Measurements from ENCODE around the gene IL17RE.
A peak's percentile ranks its signal among the peaks of the same experiment; 100 is the strongest.

Gene IL17RE

DNA sequence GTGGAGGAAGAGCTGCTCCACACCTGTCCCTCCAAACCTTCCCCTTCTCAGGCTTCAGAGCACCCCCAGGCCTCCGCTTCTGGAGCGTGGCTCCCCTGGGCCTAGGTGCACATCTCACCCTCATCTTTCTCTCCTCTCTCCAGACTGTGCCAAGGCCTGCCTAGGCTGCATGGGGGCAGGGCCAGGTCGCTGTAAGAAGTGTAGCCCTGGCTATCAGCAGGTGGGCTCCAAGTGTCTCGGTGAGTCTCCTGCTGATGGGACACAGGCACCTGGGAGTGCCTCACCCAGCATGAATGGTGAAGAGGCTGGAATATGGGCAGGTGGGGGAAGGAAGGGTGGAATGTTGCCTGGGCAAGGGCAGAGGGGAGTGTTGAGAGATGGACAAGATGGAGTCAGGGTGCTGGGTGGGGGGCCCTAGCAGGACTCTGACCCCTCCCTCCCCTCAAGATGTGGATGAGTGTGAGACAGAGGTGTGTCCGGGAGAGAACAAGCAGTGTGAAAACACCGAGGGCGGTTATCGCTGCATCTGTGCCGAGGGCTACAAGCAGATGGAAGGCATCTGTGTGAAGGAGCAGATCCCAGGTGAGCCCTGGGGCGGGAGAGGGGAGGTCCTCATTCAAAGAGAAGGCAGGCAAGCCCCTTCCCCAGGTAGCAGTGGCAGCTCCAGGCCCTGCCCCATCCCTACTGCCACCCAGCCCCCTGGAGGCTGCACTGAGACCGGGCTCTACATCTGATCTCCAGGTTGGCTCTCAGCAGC, 40.5 kb downstream of the IL17RE start:
- Histone ChIP-seq H3K9me3 (ENCODE audit: control insufficient read depth, insufficient read depth, low read length) (no peaks in the 10 kb centered on the region), H3K36me3 (ENCODE audit: insufficient read depth, low read length) (no peaks in the 10 kb centered on the region), H3K9ac (ENCODE audit: low read depth, low read length) (no peak overlapping the region), H3K4me1 (ENCODE audit: insufficient read depth, low read length) (no peaks in the 10 kb centered on the region)

- no peak overlapping the region for H3K9ac ChIP-seq (ENCODE audit: low read depth, low read length)
- H3K36me3 ChIP-seq (ENCODE audit: insufficient read depth, low read length) = no peaks in the 10 kb centered on the region
- H3K9me3 ChIP-seq (ENCODE audit: control insufficient read depth, insufficient read depth, low read length) = no peaks in the 10 kb centered on the region
- H3K4me1 ChIP-seq (ENCODE audit: insufficient read depth, low read length) = no peaks in the 10 kb centered on the region
These were observed 41.6 kb downstream of the IL17RE start for GRCh38 chr3:9944271-9944670.

DNA sequence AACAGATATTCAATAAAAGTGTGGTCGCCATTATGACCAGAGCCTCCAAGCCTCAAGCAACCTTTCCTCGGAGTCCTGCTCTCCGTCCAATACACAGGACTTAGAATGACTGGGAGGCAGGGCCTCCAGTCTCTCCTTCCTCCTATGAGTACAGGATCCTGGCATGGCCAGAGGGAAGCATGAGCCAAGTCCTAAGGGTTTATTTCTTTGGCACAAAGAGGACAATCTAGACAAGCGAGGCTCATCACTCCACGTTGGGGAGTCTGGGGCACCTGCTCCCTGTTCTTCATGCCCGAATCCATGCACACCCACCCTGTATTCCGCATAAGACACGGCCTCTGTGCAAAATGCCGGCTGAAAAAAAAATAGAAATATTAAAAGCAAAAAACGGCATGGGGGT, 42.7 kb downstream of the IL17RE start:
- H3K36me3 ChIP-seq (ENCODE audit: insufficient read depth, low read length) = no peaks in the 10 kb centered on the region
- no peak overlapping the region for H3K9ac ChIP-seq (ENCODE audit: low read depth, low read length)
- H3K4me1 ChIP-seq (ENCODE audit: insufficient read depth, low read length) = no peaks in the 10 kb centered on the region

GRCh38 chr3:9946112-9947024, 43.7 kb downstream of the IL17RE start:
- Histone ChIP-seq H3K4me1 (ENCODE audit: insufficient read depth, low read length) (no peaks in the 10 kb centered on the region), H3K36me3 (ENCODE audit: insufficient read depth, low read length) (no peaks in the 10 kb centered on the region), H3K9me3 (ENCODE audit: control insufficient read depth, insufficient read depth, low read length) (no peaks in the 10 kb centered on the region), H3K9ac (ENCODE audit: low read depth, low read length) (peak overlapping the region; percentile 81)

More for the DNA sequence above, 42.7 kb downstream of the IL17RE start:
- no peaks in the 10 kb centered on the region for H3K9me3 ChIP-seq (ENCODE audit: control insufficient read depth, insufficient read depth, low read length)

DNA sequence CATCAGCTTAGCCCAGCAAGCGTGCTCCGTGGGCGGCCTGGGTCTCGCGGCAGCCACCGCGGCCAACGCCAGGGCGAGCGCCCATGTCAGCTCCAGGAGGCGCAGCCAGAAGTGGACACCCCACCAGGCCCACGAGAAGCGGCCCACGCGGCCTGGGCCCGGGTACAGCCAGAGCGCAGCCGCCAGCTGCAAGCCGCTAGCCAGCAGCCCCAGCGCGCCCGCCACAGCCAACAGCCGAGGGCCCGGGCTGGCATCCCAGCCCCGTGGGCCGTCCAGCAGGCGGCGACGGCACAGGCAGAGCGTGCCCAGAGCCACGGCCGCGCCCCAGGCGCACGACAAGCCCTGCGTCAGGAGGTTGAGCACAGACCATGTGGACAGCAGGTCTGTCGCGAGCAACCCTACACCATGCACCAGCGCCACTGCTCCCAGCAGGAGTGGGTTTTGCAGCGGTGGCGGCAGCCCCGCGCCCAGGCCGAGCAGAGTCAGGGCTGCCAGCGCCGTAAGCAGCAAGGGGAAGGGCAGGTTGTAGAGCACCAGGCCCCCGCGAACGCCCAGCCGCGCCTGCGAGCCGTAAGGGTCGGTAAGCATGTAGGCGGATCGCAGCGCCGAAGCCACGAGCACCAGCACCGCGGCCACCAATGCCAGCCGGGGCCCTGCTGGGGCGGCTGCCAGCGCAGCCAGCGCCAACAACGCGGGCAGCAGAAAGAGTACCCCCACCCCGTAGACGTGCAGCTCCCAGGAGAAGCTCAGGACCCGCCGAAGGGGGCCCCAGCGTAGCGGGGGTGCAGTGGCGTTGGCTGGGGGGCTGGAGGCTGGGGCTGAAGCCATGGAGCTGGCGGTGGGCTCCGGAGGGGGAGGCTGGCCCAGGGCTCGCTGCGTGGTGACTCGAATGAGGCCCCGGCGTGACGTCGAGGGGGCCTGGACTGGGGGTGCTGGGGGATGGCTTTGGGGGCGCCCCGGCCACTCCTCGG, 44.7 kb downstream of the IL17RE start:
- Histone ChIP-seq H3K4me1 (ENCODE audit: insufficient read depth, low read length) (no peaks in the 10 kb centered on the region), H3K9ac (ENCODE audit: low read depth, low read length) (peak overlapping the region; percentile 81), H3K36me3 (ENCODE audit: insufficient read depth, low read length) (no peaks in the 10 kb centered on the region), H3K9me3 (ENCODE audit: control insufficient read depth, insufficient read depth, low read length) (no peaks in the 10 kb centered on the region)

GRCh38 chr3:9948586-9948985, 45.9 kb downstream of the IL17RE start:
- H3K9ac ChIP-seq (ENCODE audit: low read depth, low read length) = no peak overlapping the region
- no peaks in the 10 kb centered on the region for H3K4me1 ChIP-seq (ENCODE audit: insufficient read depth, low read length)
- no peaks in the 10 kb centered on the region for H3K9me3 ChIP-seq (ENCODE audit: control insufficient read depth, insufficient read depth, low read length)
- H3K36me3 ChIP-seq (ENCODE audit: insufficient read depth, low read length) = no peaks in the 10 kb centered on the region

- H3K9ac ChIP-seq (ENCODE audit: low read depth, low read length) = no peak overlapping the region
These were observed 46.5 kb downstream of the IL17RE start for GRCh38 chr3:9949115-9949514.

GRCh38 chr3:9949626-9950025, 47.0 kb downstream of the IL17RE start:
- no peaks in the 10 kb centered on the region for H3K9me3 ChIP-seq (ENCODE audit: control insufficient read depth, insufficient read depth, low read length)
- no peak overlapping the region for H3K9ac ChIP-seq (ENCODE audit: low read depth, low read length)
- H3K4me1 ChIP-seq (ENCODE audit: insufficient read depth, low read length) = peaks cover 5% of the 10 kb centered on the region
- no peaks in the 10 kb centered on the region for H3K36me3 ChIP-seq (ENCODE audit: insufficient read depth, low read length)

More at GRCh38 chr3:9949115-9949514, 46.5 kb downstream of the IL17RE start:
- 0 out of 2 replicates have a peak, but pooled peaks cover under 1% of the 10 kb centered on the region for H3K4me1 ChIP-seq (ENCODE audit: insufficient read depth, low read length)
- H3K36me3 ChIP-seq (ENCODE audit: insufficient read depth, low read length) = no peaks in the 10 kb centered on the region
- H3K9me3 ChIP-seq (ENCODE audit: control insufficient read depth, insufficient read depth, low read length) = no peaks in the 10 kb centered on the region

GRCh38 chr3:9951126-9951525, 48.5 kb downstream of the IL17RE start:
- H3K9ac ChIP-seq (ENCODE audit: low read depth, low read length) = 0 out of 2 replicates have a peak overlapping the region, but pooled peaks have one; percentile 58
- H3K9me3 ChIP-seq (ENCODE audit: control insufficient read depth, insufficient read depth, low read length) = no peaks in the 10 kb centered on the region
- peaks cover 17% of the 10 kb centered on the region for H3K4me1 ChIP-seq (ENCODE audit: insufficient read depth, low read length)
- H3K36me3 ChIP-seq (ENCODE audit: insufficient read depth, low read length) = no peaks in the 10 kb centered on the region

GRCh38 chr3:9951598-9951961, 48.9 kb downstream of the IL17RE start:
- peaks cover 19% of the 10 kb centered on the region for H3K4me1 ChIP-seq (ENCODE audit: insufficient read depth, low read length)
- no peaks in the 10 kb centered on the region for H3K9me3 ChIP-seq (ENCODE audit: control insufficient read depth, insufficient read depth, low read length)
- peak overlapping the region; percentile 58; the same call in 1 of the 2 replicates for H3K9ac ChIP-seq (ENCODE audit: low read depth, low read length)
- H3K36me3 ChIP-seq (ENCODE audit: insufficient read depth, low read length) = no peaks in the 10 kb centered on the region

- Histone ChIP-seq H3K9ac (ENCODE audit: low read depth, low read length) (peak within 1 kb of the TSS; percentile 58; the same call in 1 of the 2 replicates), H3K4me1 (ENCODE audit: insufficient read depth, low read length) (peaks cover 19% of the 10 kb centered on the region), H3K9me3 (ENCODE audit: control insufficient read depth, insufficient read depth, low read length) (no peaks in the 10 kb centered on the region), H3K36me3 (ENCODE audit: insufficient read depth, low read length) (no peaks in the 10 kb centered on the region)
These were observed 49.5 kb downstream of the IL17RE start, which contains the start of gene PRRT3 for GRCh38 chr3:9951962-9952805. PRRT3 (minus strand) TSS chr3:9952408; CDS start chr3:9950115, 2,293 bp downstream.

DNA sequence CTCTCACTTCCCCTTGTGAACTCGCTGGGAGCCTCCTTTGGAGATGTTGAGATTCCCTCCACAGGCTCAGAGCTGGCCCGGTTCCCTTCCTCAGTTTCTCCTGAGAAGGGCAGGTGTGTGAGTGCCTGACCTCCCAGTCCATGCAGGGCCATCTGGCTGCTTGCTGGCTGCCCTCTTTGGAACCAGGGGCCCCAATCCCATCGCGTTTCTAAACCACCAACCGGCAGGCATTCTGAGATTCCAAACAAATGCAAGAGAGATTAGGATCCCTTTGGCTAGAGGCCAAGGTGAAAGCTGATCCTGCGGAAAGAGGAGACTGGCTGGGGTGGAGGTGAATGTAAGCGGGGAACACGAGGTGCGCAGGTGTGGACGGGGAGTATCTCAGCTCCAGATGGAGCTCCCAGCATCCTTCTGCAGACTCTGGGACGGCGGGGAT, 52.4 kb downstream of the IL17RE start:
- no peak overlapping the region for H3K9ac ChIP-seq (ENCODE audit: low read depth, low read length)
- peaks cover 19% of the 10 kb centered on the region for H3K4me1 ChIP-seq (ENCODE audit: insufficient read depth, low read length)
- no peaks in the 10 kb centered on the region for H3K36me3 ChIP-seq (ENCODE audit: insufficient read depth, low read length)

More for the DNA sequence above, 52.4 kb downstream of the IL17RE start:
- H3K9me3 ChIP-seq (ENCODE audit: control insufficient read depth, insufficient read depth, low read length) = no peaks in the 10 kb centered on the region

All from ES-I3 (cell line).